Mesenchymal stem cell (in vitro differentiated cells and primary cell): ENCODE data around the gene CACNA1E.

ENCODE experiments used
- DNase-seq: peaks from one replicate; pipeline ENCODE4 v3.0.0-alpha.2; 2013
- H2AFZ ChIP-seq: one replicate; pipeline ENCODE4 v1.6.1; 2013; ENCODE audit warnings: low read depth, mild to moderate bottlenecking, control low read depth, inconsistent platforms, low read length, moderate library complexity
- H2AK5ac ChIP-seq: 2 replicates; pipeline ENCODE4 v1.6.1; 2013; ENCODE audit warnings: low read length, moderate library complexity, mild to moderate bottlenecking, inconsistent platforms; ENCODE audit not compliant: severe bottlenecking
- H2BK120ac ChIP-seq: one replicate; pipeline ENCODE4 v1.6.1; 2013; ENCODE audit warnings: low read depth, mild to moderate bottlenecking, inconsistent platforms, low read length, moderate library complexity
- H2BK12ac ChIP-seq, 2 experiments: one replicate each; pipeline ENCODE4 v1.6.1; 2013; ENCODE audit warnings: inconsistent platforms in 2 of 2, low read length in 2 of 2, mild to moderate bottlenecking in 2 of 2, moderate library complexity in 2 of 2, control low read depth in 1 of 2
- H2BK15ac ChIP-seq: one replicate; pipeline ENCODE4 v1.6.1; 2013; ENCODE audit warnings: mild to moderate bottlenecking, low read depth, inconsistent platforms; ENCODE audit not compliant: poor library complexity, severe bottlenecking
- H2BK5ac ChIP-seq: 2 replicates; pipeline ENCODE4 v1.6.1; 2013; ENCODE audit warnings: low read depth, mild to moderate bottlenecking, low read length, control low read depth, inconsistent platforms; ENCODE audit not compliant: poor library complexity, severe bottlenecking
- H3K14ac ChIP-seq, 2 experiments: one replicate each; pipeline ENCODE4 v1.6.1; 2013; ENCODE audit warnings: inconsistent platforms in 2 of 2, low read length in 2 of 2, control low read depth in 1 of 2, mild to moderate bottlenecking in 1 of 2, moderate library complexity in 1 of 2
- H3K18ac ChIP-seq, 2 experiments: one replicate each; pipeline ENCODE4 v1.6.1; 2013; ENCODE audit warnings: inconsistent platforms in 2 of 2, low read length in 2 of 2, control low read depth in 1 of 2, low read depth in 1 of 2, mild to moderate bottlenecking in 1 of 2
- H3K23ac ChIP-seq, 2 experiments: one replicate each; pipeline ENCODE4 v1.6.1; 2013; ENCODE audit warnings: inconsistent platforms in 2 of 2, low read length in 2 of 2, mild to moderate bottlenecking in 2 of 2, moderate library complexity in 2 of 2, control low read depth in 1 of 2
- H3K27ac ChIP-seq: 2 replicates; pipeline ENCODE4 v1.5.1; 2013; ENCODE audit warnings: mild to moderate bottlenecking, moderate library complexity, low read length, control low read depth, inconsistent platforms; ENCODE audit not compliant: poor library complexity, severe bottlenecking
- H3K27me3 ChIP-seq, 2 experiments: 2 replicates each; pipeline versions ENCODE4 v1.6.1 to v1.7.0; 2013; ENCODE audit warnings: low read length in 2 of 2, mild to moderate bottlenecking in 2 of 2, moderate library complexity in 2 of 2, control low read depth in 1 of 2, inconsistent platforms in 1 of 2; ENCODE audit not compliant: control insufficient read depth in 1 of 2, insufficient read depth in 1 of 2
- H3K36me3 ChIP-seq, 2 experiments: 2 replicates each; pipeline versions ENCODE4 v1.6.1 to v1.7.0; 2013; ENCODE audit warnings: low read length in 2 of 2, control low read depth in 1 of 2, inconsistent platforms in 1 of 2, low read depth in 1 of 2, mild to moderate bottlenecking in 1 of 2; ENCODE audit not compliant: insufficient read depth in 2 of 2, control insufficient read depth in 1 of 2
- H3K4ac ChIP-seq, 2 experiments: one replicate each; pipeline ENCODE4 v1.6.1; 2013; ENCODE audit warnings: inconsistent platforms in 2 of 2, low read length in 2 of 2, mild to moderate bottlenecking in 2 of 2, moderate library complexity in 2 of 2, control low read depth in 1 of 2, low read depth in 1 of 2
- H3K4me1 ChIP-seq: 2 replicates; pipeline ENCODE4 v1.6.1; 2013; ENCODE audit warnings: low read depth, low read length, control low read depth; ENCODE audit not compliant: control insufficient read depth, insufficient read depth
- H3K4me2 ChIP-seq: 2 replicates; pipeline ENCODE4 v1.6.1; 2013; ENCODE audit warnings: low read length, mild to moderate bottlenecking, inconsistent platforms; ENCODE audit not compliant: poor library complexity, severe bottlenecking
- H3K4me3 ChIP-seq, 2 experiments: 2 replicates each; pipeline versions ENCODE4 v1.5.1 to v1.7.0; 2013; ENCODE audit warnings: low read length in 2 of 2, mild to moderate bottlenecking in 2 of 2, control low read depth in 1 of 2, low read depth in 1 of 2; ENCODE audit not compliant: insufficient read depth in 1 of 2
- H3K79me1 ChIP-seq: replicated peaks from 2 replicates; pipeline ENCODE4 v1.6.1; 2013; ENCODE audit warnings: mild to moderate bottlenecking, control low read depth, low read length, inconsistent platforms; ENCODE audit not compliant: poor library complexity, severe bottlenecking
- H3K9ac ChIP-seq: 2 replicates; pipeline ENCODE4 v1.7.0; 2013; ENCODE audit warnings: mild to moderate bottlenecking, low read length, moderate library complexity
- H3K9me3 ChIP-seq: 2 replicates; pipeline ENCODE4 v1.7.0; 2013; ENCODE audit warnings: mild to moderate bottlenecking, low read length; ENCODE audit not compliant: control insufficient read depth
- H4K8ac ChIP-seq: one replicate; pipeline ENCODE4 v1.6.1; 2013; ENCODE audit warnings: inconsistent platforms, mild to moderate bottlenecking, low read length, moderate library complexity
- H4K91ac ChIP-seq: one replicate; pipeline ENCODE4 v1.6.1; 2013; ENCODE audit warnings: mild to moderate bottlenecking, low read length, inconsistent platforms
- WGBS: methylation state at CpG from one replicate; pipeline ENCODE4 v1.1.7; 2013; ENCODE audit warnings: mixed read lengths; 5-methylcytosine and 5-hydroxymethylcytosine counted together

Gene CACNA1E

DNA sequence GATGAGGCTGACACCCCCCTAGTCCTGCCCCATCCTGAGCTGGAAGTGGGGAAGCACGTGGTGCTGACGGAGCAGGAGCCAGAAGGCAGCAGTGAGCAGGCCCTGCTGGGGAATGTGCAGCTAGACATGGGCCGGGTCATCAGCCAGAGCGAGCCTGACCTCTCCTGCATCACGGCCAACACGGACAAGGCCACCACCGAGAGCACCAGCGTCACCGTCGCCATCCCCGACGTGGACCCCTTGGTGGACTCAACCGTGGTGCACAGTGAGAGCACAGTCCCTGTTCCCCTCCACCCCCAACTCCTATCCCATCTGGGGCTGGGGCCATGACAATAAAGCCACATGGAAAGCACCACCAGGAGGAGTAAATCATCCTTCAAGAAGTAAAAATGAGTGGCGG, 250.2 kb downstream of the CACNA1E start:
- Histone ChIP-seq H3K36me3 (no peaks in the 10 kb centered on the region), H3K4me2 (no peak overlapping the region), H4K91ac (no peak overlapping the region), H2BK15ac (no peak overlapping the region), H3K4me1 (no peaks in the 10 kb centered on the region), H3K18ac (no peak overlapping the region), H2BK120ac (no peak overlapping the region), H3K4ac (no peak overlapping the region), H2BK5ac (no peak overlapping the region), H2BK12ac (no peak overlapping the region), H3K23ac (no peak overlapping the region), H2AFZ (no peak overlapping the region), H3K9me3 (no peaks in the 10 kb centered on the region), H3K14ac (no peak overlapping the region), H3K79me1 (no peaks in the 10 kb centered on the region), H3K9ac (no peak overlapping the region), H3K27ac (no peak overlapping the region), H2AK5ac (no peak overlapping the region), H4K8ac (no peak overlapping the region), H3K4me3 (no peak overlapping the region), H3K27me3 (no peaks in the 10 kb centered on the region)
- WGBS: 81% methylated on average over 14 of the region's 14 CpGs
- DNase-seq: no peak

DNA sequence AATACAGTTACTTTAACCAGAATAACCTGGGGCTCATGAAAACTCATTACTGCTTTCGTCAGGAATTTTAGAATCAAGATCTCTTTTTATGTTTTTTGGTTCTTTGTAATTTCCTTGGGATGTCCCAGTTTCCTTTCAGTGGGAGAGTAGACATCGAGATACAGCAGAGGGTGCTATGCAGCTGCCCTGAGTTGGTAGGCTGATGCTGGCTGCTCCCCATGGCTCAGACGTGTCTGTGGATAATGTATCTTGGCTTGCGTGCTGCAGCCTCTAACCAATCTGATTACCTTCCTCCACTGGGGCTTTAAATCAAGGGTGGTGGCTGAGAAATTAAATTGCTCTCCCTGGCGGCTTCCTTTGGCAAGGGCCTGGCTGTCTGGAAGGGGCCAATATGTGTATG, 253.7 kb downstream of the CACNA1E start:
- Histone ChIP-seq H3K4ac (no peak overlapping the region), H3K27me3 (no peaks in the 10 kb centered on the region), H3K18ac (no peak overlapping the region), H3K4me1 (no peaks in the 10 kb centered on the region), H2BK15ac (no peak overlapping the region), H2BK5ac (no peak overlapping the region), H3K27ac (no peak overlapping the region), H2BK120ac (no peak overlapping the region), H2AFZ (no peak overlapping the region), H2BK12ac (no peak overlapping the region), H3K4me3 (no peak overlapping the region), H3K79me1 (no peaks in the 10 kb centered on the region), H3K23ac (no peak overlapping the region), H3K9me3 (no peaks in the 10 kb centered on the region), H4K8ac (no peak overlapping the region), H3K4me2 (no peak overlapping the region), H2AK5ac (no peak overlapping the region), H4K91ac (no peak overlapping the region), H3K36me3 (no peaks in the 10 kb centered on the region), H3K9ac (no peak overlapping the region), H3K14ac (no peak overlapping the region)
- no peak for DNase-seq
- WGBS: 71% methylated on average over 4 of the region's 5 CpGs

DNA sequence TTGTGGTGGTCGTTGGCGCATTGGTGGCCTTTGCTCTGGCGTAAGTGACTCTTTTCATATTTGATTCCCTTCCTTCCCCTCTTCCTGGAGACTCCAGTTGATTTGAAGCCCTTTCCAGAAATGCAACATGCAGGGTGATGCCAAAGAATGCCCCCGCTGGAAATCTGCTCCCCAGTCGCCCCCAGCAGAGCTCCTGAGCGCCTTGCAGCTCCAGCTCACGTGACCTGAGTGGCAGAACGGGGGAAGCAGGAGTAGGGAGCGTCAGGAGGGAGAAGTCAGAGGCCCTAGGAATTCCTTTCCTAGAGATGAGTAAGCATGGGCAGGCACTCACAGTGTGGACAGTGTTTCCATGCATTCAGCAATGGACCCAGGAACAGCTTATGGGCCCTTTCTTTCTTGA, 255.9 kb downstream of the CACNA1E start:
- Histone ChIP-seq H2AK5ac (no peak overlapping the region), H3K36me3 (no peaks in the 10 kb centered on the region)
- WGBS: 65% methylated on average over 9 of the region's 9 CpGs

DNA sequence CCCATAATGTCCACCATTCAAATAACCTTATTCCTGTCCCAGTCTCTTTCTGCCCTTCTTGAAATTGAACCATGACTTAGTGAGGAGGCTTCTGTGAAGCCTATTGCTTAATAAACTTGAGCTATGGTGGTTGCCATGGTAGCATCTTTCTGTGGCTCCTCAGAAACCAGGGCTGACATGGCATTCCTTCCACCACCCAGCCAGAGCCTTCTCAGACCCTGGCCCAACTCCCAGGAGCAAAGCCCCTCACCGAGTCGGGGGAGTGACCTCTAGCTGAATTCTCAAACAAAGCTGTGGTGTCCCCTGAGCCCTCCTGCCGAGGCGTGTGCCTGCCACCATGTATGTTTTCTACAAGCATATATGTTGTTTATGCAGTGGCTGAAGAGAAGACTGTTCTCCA, 259.1 kb downstream of the CACNA1E start:
- H3K9me3 ChIP-seq: no peaks in the 10 kb centered on the region
- no peaks in the 10 kb centered on the region for H3K4me1 ChIP-seq
- no peaks in the 10 kb centered on the region for H3K27me3 ChIP-seq
- H2BK5ac ChIP-seq: no peak overlapping the region
- no peak overlapping the region for H3K4ac ChIP-seq
- no peak overlapping the region for H2BK15ac ChIP-seq
- H2BK12ac ChIP-seq: no peak overlapping the region
- H3K9ac ChIP-seq: no peak overlapping the region
- no peak overlapping the region for H2AFZ ChIP-seq
- no peak overlapping the region for H3K27ac ChIP-seq
- no peak overlapping the region for H2AK5ac ChIP-seq
- H3K14ac ChIP-seq: no peak overlapping the region
- no peak overlapping the region for H4K8ac ChIP-seq
- H3K4me3 ChIP-seq: no peak overlapping the region
- 46% methylated on average over 4 of the region's 4 CpGs for WGBS
- no peak overlapping the region for H4K91ac ChIP-seq
- H3K18ac ChIP-seq: no peak overlapping the region
- no peak for DNase-seq
- H2BK120ac ChIP-seq: no peak overlapping the region
- no peak overlapping the region for H3K23ac ChIP-seq
- no peaks in the 10 kb centered on the region for H3K79me1 ChIP-seq
- H3K4me2 ChIP-seq: no peak overlapping the region
- no peaks in the 10 kb centered on the region for H3K36me3 ChIP-seq

More for the DNA sequence above, 255.9 kb downstream of the CACNA1E start:
- Histone ChIP-seq H3K9ac (no peak overlapping the region), H3K4me2 (no peak overlapping the region), H2BK5ac (no peak overlapping the region), H2BK120ac (no peak overlapping the region), H2BK15ac (no peak overlapping the region), H3K27me3 (no peaks in the 10 kb centered on the region), H3K4me3 (no peak overlapping the region), H3K14ac (no peak overlapping the region), H3K4me1 (no peaks in the 10 kb centered on the region), H2AFZ (no peak overlapping the region), H3K79me1 (no peaks in the 10 kb centered on the region), H2BK12ac (no peak overlapping the region), H3K23ac (no peak overlapping the region), H3K9me3 (no peaks in the 10 kb centered on the region), H4K91ac (no peak overlapping the region), H3K27ac (no peak overlapping the region), H3K18ac (no peak overlapping the region), H3K4ac (no peak overlapping the region), H4K8ac (no peak overlapping the region)
- no peak for DNase-seq
